Stimulated activated naive CD4-positive, alpha-beta T cell treated with Interleukin-2 at 50 U/mL for 16 hours (primary cell): Measurements from ENCODE around the gene CDK14.
"Not testable (repeated sequence)": the region's sequence is repeated elsewhere in the genome, so short reads cannot be mapped to it uniquely, and the experiment has no call there.

Experiments used
- DNase-seq: peaks from one replicate; lab custom pipeline; 2025; lab: John Stamatoyannopoulos, UW

Gene CDK14

DNA sequence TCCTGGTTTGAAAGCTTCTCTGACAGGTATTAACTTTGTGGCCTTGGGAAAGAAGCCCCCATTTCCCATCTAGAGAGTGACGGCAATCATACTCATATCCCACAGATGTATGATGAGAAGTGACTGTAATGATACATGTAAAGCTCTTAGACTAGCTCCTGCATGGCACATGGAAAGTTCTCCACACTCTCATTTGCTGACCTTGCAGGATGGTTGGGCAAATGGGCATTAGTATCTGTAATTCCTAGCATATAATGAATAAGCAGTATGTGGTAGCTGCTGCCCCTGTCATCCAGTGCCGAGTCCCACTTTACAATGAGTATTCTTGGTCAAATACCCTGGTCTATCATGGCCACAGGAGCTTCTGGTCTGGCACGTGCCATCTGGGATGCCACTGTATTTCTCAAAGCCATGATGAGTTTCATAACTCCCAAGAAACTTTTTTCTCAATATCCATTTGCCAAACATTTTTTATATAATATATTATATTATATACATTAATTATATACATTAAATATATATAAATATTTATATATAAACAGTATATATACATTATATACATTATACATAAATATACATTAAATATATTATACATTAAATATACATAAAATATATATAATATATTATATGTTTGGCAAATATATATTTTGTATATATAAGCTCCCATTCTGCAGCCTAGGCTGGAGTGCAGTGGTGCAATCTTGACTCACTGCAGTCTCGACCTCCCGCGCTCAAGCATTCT is 561.6 kb downstream of the CDK14 start:
- DNase-seq, result no peak

DNA sequence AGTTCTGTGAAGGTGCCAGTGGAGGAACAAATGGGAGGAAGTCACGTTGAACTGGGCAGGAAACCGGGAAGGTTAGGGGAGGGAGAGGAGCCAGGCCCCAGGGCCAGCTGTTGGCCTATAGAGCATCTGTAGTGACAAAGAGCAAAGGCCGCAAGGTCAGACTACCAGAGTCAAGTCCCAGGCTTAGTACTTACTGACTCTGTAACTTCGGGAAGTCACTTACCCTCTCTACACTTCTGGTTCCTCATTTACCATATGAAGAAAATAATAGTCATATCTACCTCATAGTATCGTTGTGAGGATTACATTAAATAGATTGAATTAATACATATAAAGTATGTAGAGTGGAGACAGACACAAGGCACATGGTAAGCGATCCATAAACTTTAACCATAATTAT is 566.3 kb downstream of the CDK14 start:
- no peak for DNase-seq

GRCh38 chr7:91164506-91164905 is 568.4 kb downstream of the CDK14 start:
- DNase-seq, result no peak

GRCh38 chr7:91165006-91165845 is 569.1 kb downstream of the CDK14 start:
- DNase-seq, result no peak

DNA sequence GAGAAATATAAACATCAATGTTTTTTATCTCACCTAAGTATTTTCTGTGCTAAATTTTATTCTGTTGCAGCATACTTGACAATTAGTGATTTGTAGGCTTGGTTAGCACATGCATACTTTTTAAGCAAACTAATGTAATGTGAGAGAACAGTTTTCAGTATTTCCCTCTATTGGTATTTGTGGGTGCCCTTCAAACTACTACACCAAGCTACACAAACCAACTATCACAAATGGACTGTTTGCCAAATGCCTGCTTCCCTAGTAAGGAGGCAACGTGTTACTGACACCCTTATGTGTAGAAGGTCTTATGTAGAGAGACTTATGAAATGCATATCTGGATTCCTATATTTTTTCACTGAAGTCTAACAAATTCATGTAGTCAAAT is 569.7 kb downstream of the CDK14 start:
- no peak for DNase-seq

GRCh38 chr7:91168871-91169829 is 573.0 kb downstream of the CDK14 start:
- DNase-seq, result no peak

GRCh38 chr7:91169830-91170191 is 573.7 kb downstream of the CDK14 start:
- no peak for DNase-seq

DNA sequence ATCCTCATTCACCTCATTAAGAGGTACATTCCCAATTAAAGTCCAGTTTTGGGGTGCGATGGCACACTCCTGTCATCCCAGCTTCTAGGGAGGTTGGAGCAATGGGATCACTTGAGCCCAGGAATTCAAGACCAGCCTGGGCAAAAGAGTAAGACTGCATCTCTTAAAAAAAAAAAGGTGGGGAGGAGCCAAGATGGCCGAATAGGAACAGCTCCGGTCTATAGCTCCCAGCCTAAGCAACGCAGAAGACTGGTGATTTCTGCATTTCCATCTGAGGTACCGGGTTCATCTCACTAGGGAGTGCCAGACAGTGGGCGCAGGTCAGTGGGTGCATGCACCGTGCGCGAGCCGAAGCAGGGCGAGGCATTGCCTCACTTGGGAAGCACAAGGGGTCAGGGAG is 577.1 kb downstream of the CDK14 start:
- not testable (repeated sequence) for DNase-seq

GRCh38 chr7:91180746-91181145 is 584.6 kb downstream of the CDK14 start:
- DNase-seq, result no peak

DNA sequence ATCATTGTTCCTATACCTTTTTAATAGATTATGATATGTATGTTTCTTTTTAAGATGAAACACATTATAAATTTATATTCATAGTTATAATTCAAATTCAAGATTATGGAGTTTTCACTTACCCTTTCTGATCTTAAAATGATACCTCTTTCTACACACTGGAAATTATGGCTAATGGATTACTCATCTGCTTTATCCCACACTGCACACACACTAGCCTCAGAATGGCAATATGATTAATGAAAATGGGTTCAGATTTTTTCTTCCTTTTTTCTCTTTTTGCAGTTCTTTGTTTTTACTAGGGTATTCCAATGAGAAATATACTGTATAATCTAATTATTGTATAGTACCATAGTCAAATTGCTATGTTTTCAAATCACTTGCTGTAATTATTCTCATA is 585.8 kb downstream of the CDK14 start:
- DNase-seq, result no peak

DNA sequence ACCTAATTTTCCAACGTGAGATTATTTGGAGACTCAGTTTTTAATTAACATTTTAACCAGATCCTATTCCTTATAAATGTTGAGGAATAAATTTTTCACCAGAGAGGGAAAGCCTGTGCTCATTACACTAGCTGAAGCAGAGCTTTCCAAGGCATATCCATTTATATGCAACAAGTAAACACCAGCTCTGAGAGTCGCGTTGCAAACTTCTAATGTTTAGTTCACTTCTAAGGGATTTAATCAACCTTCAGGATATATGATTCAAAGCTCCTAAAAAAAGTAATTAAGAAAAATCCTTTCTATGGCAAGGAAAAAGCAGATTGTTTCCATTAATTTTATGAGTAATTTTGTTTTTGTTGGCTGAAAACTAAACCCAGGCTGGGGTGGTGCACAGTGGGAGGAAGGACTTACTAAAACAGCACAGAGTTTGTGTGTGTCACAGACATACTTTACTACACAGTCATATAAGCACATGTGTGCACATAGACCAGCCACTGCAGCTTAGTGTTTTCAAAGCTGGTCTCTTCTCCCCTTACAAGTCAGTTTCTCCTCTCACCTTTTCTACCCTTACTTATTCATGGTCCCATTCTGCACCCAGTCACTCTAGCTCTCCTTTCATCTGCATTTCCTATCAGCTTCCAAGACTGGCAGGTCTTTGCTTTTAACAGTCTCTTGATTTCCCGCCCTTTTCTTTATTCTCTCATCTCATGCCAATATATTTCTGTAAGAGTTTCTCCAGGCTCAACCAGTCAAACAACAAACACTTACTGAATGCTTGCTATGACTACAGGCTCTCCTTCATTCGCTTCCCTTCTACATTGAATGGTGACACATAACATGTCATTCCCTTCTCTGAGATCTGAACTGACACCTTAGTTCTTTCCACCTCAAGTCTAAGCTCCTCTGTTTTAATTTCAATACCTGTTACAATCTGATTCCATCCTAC is 587.0 kb downstream of the CDK14 start:
- no peak for DNase-seq

DNA sequence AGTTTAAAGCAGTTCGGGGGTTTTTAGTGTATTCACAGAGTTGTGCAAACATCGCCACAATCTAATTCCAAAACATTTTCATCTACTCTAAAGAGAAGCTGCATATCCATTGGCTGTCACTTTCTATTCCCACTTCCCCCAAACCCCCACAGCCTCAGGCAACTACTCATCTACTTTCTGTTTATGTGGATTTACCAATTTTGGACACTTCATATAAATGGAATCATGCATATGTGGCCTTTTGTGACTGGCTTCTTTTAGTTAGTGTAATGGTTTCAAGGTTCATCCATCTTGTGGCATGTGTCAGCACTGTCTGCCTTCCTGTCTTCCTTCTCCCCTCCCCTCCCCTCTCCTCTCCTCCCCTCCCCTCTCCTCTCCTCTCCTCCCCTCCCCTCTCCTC is 589.6 kb downstream of the CDK14 start:
- DNase-seq, result no peak

- no peak for DNase-seq
Observed at GRCh38 chr7:91187061-91187460, 590.9 kb downstream of the CDK14 start.

- no peak for DNase-seq
Observed at GRCh38 chr7:91191771-91192170, 595.6 kb downstream of the CDK14 start.

- no peak for DNase-seq
Observed at GRCh38 chr7:91193141-91193540, 597.0 kb downstream of the CDK14 start.

GRCh38 chr7:91194841-91195240 is 598.7 kb downstream of the CDK14 start:
- DNase-seq, result no peak

DNA sequence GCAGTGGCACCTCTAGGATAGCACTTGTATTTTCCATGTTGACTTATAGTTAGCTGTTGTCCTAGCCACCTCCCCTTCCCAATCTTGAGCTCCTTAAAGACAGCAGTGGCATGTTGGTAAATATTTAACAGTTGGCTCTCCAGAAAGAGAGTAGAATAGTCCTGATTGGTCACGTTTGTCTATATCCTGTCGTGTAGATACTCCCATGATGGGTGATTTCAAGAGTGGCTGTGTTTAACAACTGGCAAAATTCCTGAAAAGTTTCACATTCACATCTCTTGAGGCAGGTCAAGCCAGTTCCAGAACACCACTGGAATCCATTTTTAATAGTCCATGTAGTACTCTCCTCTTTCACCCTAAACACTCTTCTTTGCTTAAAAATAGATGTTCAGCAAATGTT is 599.9 kb downstream of the CDK14 start:
- no peak for DNase-seq

DNA sequence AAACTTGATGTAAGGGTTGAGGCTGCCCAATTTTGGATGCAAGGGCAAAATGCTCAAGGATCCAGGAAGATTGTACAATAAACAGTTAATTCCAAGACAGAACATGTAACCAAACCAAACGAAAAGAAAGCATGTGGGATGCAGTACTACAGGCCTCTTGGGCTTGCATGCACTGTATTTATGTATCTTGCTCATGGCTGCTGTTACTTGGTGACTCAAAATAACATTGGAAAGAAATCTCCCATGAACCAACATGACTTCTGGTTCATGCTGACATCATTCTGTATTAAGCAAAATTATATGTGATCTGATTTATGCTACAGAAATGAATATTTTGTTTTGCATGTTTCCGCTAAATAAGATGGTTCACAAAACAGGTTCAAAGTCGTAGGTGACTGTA is 602.2 kb downstream of the CDK14 start:
- DNase-seq, result no peak

- no peak for DNase-seq
Observed at GRCh38 chr7:91199601-91200000, 603.5 kb downstream of the CDK14 start.

DNA sequence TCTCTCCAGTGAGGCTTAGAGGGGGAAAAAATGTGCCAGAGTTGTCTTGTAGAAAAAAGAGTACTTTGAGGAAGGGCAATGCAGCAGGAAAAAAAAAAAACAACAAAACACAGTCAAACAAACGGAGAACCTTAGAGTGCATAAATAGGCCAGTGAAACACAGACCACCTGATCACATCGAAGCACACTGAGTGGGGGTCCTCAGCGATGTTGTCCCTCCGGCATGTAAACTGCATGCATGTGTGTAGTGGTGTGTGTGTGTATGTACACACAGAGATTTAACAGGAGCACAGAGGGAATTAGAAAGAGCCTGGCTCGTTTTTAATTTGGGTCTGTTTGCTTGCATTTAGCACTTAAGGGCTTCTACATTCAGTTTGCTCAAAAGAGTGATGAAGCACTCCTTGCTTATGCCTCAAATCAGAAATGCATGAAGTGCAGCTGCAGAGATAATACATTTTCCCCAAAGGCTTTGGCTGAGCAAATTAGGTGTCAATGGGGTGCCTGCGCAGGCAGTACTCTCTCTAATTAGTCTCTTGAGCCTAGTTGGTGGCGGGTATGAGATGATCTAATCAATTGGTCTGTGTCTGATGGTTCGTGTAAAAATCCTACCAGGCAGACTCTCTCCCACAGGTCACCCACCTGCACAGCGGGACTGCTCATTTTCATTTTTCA is 605.5 kb downstream of the CDK14 start:
- DNase-seq, result no peak
